ENCODE results near the gene EOLA2.

- TF ChIP-seq POLR2A (IDR thresholded peaks at IDR 0.05; ENCODE audit: low read length) (no peak), GATA1 (IDR thresholded peaks at IDR 0.05; ENCODE audit: low read depth, low read length) (no peak)
These were observed 34.2 kb downstream of the EOLA2 start for GRCh38 chrX:149903889-149904748.

Measured in erythroblast (primary cell).